Measurements from ENCODE around the gene AMN.

The AMN gene

DNA sequence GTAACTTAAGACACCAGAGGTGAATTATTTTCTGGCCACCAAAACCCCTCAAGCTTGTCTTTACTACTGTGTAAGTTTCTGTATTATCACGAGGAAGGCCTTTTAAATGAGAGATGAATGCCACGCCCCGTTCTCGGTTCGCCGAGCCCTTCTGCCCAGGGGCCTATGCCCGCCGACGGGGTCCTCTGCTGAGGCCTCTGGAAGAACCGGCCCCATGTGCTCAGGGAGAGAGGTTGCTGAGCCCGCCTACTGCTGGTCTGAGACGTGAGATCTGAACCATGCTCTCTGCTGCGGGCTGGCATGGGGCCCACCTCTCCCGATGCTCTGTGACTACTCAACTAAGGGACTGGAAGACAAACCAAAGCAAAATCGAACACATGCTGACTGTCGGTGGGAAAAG, 21.0 kb downstream of the AMN start:
- no peak for DNase-seq (ENCODE audit: low spot score)
- no peak for FAIRE-seq

DNA sequence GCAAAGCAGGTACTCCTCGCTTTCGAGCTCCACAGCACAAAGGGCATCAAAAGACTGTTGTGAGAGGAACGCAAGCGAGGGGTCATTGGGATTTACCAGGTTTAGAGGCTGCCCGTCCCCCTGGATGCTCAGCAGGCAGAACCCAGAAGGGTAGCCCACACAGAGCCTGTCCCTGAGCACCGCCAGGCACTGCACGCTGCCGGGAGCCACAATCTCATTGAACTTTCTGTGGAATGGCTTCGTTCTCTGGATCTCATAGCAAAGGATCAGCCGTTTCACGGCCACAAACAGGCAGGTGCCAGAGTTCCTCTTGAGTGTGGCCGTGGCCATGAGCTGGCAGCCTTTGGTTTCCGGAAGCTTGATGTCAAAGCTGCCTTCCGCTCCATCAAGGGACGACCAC, 21.5 kb downstream of the AMN start:
- no peak for FAIRE-seq

DNA sequence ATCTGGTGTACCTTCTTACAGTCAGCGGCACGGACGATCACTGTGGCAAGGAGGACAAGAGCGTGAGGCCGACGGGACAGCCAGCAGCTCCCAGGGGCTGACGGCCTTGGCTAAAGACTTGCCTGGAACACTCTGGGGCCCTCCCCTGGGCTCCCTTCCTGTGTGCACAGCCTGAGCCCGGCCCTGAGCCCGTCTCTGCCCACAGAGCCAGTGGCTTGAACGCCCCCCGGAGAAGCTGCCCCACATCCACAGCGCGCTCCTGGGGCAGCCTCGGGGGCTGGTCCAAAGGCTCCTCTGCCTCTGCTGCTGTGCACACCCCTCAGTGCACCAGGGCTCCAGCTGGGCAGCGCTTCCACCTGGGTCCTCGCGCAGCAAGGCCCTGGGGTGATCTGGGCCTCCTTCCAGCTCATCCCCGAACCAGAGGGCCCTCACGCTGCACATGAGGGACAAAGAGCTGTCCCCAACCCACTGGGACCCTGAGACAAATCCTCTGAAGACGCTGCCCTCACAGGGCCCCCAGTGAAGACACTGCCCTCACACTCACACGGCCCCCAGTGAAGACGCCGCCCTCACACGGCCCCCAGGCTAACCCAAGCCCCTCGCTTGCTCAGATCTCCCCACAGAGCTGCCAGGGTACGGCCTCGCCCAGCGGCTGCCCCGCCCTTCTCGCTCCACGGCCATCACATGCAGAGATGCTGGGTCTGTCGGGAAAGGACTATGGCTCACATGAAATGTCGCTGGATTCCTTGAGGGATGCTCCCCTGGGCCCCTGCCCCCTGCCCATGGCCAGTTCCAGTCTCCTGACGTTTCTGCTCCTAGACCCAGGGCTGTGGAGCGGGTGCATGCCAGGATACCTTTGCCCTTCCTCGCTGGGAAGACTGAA, 22.2 kb downstream of the AMN start:
- DNase-seq (ENCODE audit: low spot score) (no peak), FAIRE-seq (no peak)

More for the DNA sequence above, 21.5 kb downstream of the AMN start:
- no peak for DNase-seq (ENCODE audit: low spot score)

DNA sequence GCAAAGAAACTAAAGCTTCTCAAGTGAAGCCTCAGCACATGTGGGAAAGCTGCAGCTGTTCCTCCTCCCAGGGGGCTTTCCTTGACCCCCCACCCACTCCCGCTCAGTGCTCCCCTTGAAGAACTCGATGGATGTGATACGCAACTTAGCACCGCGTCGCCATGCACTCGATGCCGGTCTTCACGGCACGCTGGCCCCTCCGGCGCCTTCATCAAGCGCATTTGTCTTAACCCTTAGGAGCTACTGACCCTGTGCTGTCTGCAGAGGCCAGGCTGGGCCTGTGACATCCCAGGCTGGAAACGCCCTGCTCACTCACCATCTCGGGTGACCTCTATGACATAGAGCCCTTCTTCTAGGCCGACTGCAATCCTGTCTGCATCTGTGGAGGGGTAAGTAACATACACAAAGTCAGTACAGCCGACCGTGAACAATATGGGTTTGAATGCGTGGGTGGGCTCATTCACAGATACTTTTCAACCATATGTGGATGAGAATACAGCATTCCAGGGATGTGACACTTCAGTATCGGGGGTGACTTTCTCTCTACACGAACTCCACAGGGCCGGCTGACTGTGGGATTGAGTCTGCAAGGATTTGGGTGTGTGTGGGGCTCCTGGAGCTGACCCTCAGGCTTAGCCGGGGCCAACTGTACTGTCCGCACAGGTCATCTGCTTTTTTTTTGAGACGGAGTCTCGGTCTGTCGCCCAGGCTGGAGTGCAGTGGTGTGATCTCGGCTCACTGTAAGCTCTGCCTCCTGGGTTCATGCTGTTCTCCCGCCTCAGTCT, 23.1 kb downstream of the AMN start:
- DNase-seq (ENCODE audit: low spot score): no peak
- FAIRE-seq: no peak

DNA sequence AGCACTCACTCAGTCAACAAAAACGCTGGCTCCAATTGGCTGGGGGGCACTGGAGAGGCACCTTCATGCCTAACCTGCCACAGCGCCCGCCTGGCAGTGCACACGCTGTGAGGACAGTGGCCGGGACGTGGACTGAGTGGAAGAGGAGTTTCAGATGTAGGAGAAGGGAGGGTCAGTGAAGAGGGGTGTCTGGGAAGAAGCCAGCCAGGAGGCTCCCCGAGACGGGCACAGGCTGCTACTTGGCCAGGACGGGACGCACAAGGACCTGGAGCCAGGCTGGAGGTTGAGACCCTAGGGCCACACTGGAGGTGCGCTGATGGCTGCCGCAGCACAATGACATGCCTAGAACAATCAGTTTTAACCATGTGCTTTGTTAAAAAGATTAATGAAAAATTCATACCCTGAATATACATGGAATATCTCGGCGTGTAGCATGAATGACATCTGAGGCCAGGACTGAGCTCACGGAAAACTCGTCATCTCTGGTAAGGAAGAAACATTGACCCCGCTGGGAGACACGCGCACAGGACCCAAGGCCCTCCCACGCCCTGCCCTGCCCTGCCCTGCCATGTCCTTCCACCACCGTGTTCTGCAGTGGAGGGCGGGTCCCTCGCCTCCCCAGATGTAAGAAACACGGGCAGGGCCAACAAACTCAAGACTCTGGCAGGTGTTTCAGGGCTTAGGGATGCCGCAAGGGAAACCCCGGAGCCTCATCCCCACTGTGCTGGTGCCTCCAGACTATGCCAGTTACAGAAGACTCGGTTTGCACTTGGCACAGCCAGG, 25.0 kb downstream of the AMN start:
- FAIRE-seq (no peak), DNase-seq (ENCODE audit: low spot score) (no peak)

DNA sequence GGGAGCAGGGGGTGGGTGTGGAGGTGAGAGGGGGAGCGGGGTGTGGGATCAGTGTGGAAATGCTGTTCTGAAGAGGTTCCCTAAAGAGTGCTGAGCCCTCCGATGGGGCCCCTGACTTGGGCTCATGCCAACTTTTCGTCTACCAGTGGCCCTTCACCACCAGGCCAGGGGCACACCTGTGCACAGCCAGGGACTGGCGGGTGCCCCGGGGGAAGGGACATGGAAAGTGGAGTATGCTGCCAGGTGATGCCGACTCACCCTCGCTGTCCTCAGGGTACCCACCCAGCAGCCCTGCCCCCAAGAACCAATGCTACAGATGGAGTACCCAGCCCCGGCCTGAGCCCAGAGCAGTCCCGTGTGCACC, 26.2 kb downstream of the AMN start:
- DNase-seq (ENCODE audit: low spot score): no peak
- FAIRE-seq: no peak

DNA sequence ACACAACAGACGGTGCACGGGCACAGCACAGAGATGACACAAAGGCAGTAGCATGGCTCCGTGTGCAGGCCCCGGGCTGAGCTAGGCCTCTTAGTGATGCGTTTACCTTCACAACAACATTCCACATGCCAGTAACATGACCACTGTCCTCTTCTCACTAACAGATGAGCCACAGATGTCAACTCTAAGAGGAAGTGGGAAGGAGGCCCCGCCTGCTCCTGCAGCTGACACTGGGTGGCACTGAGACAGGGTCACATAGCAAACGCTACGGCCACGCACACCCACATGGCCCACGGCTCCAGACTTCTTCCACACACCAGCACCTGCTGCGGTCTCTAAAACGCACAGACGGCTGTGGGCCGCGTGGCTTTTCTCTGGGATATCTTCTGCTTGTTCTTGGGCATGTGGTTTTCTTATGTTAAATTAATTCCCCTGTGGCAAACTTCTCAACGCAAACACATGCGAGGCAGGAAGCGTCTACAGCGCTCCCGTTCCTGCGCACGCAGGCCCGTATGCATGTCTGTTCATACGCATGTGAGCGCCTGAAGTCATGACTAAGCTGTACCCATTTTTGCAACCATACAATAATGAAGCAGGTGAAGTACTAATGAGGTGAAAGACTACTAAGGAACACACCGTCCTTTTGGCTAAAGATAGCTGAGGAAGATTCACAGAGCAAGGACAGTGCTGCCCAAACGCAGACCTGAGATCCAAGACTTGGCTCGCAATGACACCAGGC, 26.8 kb downstream of the AMN start:
- FAIRE-seq: no peak
- no peak for DNase-seq (ENCODE audit: low spot score)

DNA sequence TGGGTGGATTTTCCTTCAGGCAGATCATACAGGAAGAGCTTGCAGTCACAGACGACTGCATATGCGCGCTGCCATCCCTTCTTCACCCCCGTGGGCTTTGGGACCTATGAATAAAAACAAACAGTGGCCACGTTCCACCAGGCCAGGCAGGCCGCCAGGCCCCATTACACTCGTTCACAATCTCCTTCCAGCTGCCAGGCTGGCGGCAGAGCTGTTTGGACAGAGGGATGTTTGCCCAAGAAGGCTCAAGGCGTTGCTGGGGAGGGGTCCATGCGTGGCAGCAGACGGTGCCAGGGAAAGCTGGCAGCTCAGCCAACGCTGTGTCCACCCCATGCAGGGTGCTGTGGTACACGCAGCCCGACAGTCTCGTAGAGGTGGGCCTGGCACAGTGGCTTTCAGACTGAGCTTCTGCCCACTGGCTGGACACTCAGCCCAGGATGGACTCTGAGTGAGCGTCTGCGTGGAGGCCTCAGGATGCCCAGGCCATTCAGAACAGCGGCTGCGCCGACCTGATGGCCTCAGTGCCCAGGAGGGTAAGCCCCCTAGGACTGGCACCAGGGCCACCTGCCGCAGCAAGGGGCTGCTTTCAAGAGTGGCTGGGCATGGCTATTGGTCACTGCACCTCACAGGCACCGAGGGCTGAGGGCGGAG, 27.5 kb downstream of the AMN start:
- DNase-seq (ENCODE audit: low spot score): no peak
- no peak for FAIRE-seq

DNA sequence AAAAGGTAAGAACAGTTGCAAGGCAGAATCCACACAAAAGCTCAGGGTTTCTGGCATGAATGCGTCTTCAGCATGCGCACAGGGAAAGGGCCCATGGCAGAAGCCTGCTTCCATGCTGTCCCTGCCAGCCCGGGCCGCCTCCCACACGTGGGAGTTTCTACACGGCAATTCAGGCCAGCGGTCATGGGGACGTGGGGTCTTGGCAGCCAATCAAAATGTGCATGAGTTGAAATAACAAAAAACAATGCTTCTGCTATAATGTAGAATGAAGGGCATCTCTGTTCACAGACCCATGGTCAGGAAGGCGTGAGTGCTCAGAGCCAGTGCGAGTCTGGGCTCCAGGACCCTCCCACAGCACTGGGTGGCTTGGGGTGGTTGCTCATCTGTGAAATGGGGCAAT, 28.6 kb downstream of the AMN start:
- no peak for FAIRE-seq
- no peak for DNase-seq (ENCODE audit: low spot score)

DNA sequence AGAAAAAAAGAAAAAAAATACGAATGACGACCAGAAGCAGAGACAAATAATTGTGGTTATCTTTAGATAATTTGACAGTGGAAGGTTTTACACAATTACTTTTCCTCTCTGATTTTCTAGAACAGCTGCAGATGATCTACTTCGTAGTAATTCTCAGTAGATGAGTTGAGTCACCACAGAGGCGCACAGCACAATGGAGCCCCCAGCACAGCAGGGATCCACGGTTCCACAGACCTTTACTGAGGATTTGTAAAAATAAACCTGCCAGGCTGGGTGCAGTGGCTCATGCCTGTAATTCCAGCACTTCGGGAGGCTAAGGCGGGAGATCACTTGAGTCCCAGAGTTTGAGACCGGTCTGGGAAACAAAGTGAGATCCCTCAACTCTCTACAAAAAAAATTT, 29.3 kb downstream of the AMN start:
- FAIRE-seq: no peak
- no peak for DNase-seq (ENCODE audit: low spot score)

DNA sequence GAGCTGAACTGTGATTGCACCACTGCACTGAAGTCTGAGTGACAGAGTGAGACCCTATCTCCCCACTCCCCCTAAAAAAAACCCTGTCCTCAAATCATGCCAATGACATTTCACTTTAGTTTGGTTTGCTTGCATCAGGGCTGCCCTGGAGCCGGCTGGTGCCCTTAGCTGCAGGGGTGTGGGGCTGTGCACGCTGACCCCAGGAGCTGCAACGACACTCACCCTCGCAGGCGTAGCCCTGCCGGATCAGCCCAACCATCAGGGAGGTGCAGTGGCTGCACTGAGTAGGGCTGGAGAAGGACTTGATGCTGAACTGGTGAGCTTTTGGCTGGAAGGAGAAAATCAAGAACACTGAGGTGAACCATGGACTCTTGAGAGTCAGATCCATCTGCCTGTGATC, 29.8 kb downstream of the AMN start:
- no peak for DNase-seq (ENCODE audit: low spot score)
- no peak for FAIRE-seq

DNA sequence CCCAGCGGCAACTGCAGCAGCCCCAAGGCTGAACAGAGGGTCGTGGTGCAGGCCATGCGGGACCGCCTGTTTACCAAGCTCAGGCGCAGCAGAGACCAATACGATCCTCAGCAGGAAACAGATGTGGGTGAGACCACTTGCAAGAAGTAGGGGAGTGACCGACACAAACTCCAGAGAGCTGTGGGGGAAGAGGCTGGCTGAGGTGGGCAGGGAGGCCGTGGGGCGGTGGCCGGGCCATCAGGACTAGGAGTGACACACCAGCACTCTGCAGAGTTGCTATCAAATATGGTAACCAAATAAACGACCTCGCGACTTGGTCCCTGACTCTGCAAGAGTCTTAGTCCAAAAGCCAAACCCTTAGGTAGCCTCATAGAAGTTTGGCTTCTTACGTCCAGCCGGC, 30.6 kb downstream of the AMN start:
- DNase-seq (ENCODE audit: low spot score): no peak
- FAIRE-seq: no peak

DNA sequence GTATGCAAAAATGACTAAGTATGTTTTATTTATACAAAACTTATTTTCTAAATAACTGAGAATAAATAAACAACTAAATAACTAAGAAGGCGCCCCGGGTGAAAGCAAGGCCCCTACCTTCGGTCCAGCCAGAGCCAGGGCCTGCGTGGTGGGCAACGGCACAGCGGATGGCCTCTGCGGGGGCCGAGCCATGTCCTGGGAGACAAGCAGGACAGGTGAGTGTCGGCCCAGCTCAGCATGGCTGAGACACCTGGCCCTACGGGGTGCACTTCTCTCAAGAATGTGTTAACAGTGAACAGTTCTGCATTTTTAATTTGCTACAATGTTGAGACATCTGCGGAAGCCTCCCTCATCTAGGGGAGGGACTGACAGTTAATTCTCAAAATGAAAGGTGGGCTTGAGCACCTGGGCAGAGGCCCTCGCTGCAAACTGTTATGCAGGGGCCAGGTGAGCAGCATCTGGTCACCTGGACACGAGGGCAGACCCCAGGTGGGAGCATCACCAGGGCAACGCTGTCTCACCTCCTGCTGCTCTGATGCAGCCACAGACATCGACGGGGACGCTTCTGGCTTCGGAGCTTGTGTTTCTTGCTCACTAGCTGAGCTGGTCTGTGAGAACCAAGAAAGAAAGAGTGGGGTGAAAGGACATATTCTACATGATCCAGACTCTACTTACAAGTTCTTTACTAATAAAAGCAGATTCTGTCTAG, 31.8 kb downstream of the AMN start:
- FAIRE-seq: no peak
- no peak for DNase-seq (ENCODE audit: low spot score)

DNA sequence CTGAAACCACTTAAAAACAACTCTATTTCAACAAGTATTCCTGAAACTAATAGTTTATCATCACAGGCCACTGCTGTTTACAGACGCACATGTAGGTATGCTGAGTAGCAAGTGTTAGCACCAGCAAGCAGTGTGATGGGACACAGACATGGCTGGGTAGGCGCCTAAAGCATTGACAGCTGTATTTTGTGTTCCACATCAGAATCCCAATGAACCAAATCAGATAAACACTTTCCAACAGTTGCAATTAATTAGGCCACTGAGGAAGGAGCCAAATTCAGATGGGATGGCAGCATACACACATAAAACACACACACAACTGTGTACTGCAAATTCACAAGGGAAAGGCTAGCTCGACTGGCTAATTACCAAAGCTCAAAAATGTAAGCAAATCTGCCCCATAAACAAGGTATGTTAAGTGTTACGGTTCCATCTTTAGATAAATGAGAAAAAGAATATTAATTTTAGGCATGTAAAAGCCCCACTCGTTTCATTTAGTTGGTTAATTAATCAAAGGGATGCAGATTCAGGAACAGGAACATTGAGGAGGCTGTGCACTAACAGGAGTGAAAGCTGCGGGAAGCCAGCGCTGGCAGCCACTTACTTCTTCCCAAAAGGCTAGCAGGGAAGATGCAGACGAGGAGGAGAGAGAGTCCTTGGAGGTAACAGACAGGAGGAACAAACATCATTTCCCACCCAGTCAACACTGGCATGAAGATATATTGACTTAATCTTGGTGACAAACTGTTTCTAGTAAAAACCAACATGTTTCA, 33.4 kb downstream of the AMN start:
- DNase-seq (ENCODE audit: low spot score) (no peak), FAIRE-seq (no peak)

DNA sequence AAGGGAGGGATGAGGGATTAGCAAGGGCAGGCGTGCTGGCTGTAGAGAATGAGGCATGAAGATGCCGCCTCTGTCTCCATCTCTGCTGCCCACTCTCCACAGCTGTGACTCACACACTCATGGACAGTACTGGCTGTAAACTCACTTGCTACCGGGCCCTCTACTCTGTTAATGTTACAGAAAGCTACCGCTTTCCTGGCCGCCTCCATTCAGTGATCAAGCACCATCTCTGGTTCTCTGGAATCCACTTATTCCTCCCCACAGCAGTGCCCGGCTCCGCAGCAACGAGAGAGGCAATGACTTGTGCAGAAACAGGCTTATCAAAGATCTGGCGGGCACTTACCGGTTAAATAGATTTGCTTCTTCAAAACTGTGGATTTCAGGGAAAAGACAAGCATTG, 34.8 kb downstream of the AMN start:
- FAIRE-seq (no peak), DNase-seq (ENCODE audit: low spot score) (no peak)

DNA sequence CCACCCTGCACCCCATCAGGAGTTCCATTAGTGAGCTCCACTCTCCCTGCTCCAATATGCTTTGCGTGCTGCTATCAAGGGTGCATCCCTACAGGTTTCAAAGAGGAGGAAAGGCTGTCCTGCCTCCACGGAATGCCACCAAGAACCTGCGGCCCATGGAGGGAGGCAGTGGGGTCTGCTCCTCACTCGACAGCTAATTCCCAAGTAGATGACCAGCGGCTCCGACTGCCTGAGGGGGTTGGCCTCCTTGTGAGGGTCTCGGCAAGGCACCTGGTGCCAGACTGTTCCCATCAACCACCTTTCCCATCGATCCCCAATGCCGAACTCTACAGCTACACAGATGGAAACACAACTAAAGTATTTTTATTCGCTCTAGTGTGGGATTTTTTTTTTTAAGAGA, 36.0 kb downstream of the AMN start:
- no peak for DNase-seq (ENCODE audit: low spot score)
- no peak for FAIRE-seq

DNA sequence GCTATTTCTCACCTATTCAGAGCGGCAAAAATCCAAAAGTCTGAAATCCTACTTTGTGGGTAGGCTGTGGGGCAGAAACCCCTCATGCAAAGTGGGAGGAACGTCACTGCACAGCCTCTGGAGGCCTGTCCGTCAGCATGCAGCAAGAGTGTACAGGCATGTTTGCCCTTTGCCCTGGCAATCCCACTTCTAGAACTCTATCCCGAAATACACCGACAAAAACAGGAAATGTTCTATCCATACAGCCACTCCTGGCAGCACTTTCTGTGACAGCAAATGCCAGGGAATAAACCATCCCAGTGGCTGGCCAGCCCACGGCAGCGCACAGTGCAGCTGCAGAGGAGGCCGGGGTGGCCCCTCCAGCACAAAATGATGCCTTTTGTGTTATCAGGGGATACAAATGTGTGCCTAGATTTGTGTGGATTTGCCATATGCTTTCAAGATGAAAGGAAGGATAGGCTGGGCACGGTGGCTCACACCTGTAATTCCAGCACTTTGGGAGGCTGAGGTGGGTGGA, 39.7 kb downstream of the AMN start:
- FAIRE-seq (no peak), DNase-seq (ENCODE audit: low spot score) (no peak)

DNA sequence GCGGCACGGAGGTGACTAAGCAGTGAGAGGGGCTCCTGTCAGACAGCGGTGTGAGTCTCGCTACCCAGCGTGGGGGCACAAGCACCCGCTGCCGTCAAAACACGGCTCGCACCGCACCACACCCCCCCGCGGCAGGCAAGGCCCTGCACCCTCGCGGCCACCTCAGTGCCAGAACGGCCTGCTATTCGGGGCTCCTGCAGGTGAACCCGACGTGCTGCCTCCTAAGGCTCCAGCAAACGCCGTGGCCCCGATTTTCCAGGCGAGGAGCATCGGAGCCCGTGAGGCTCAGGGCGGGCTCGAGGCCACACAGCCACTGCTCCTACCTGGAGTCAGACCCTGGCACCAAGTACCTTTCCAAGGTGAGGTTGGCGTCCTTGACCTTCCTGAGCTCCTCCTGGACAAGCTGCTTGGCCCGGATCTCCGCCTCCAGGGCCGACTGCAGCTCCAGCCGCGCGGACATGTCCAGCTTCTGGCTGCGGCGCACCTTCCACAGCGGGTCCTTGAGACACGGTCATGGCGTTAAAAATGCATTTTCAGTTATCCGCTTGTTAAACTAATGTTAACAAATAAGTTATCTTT, 41.8 kb downstream of the AMN start:
- FAIRE-seq: no peak
- DNase-seq (ENCODE audit: low spot score): no peak

DNA sequence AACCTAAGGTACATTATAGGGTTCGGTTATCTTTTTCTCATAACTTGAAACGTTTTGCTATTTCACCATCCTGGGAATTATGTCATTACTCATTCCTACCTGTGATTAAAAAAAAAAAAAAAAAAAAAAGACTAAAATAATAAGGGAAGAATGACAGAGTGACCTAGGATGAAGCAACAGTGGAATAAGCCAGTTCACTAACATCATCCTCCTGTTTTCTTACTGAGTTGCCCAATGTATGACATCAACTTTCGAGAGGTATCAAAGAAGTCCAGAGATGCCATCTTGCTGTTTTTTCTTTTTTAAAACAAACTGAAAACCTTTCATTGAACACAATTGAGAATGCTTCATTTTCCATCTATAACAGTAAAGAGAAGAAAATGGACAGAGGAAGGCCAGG, 42.8 kb downstream of the AMN start:
- DNase-seq (ENCODE audit: low spot score) (no peak), FAIRE-seq (no peak)

Data from RCC 7860 (cell line).